Measurements from ENCODE around the gene SSX3.
"Not testable (repeated sequence)": the region's sequence is repeated elsewhere in the genome, so short reads cannot be mapped to it uniquely, and the experiment has no call there.

The SSX3 gene, protein sequence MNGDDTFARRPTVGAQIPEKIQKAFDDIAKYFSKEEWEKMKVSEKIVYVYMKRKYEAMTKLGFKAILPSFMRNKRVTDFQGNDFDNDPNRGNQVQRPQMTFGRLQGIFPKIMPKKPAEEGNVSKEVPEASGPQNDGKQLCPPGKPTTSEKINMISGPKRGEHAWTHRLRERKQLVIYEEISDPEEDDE

DNA sequence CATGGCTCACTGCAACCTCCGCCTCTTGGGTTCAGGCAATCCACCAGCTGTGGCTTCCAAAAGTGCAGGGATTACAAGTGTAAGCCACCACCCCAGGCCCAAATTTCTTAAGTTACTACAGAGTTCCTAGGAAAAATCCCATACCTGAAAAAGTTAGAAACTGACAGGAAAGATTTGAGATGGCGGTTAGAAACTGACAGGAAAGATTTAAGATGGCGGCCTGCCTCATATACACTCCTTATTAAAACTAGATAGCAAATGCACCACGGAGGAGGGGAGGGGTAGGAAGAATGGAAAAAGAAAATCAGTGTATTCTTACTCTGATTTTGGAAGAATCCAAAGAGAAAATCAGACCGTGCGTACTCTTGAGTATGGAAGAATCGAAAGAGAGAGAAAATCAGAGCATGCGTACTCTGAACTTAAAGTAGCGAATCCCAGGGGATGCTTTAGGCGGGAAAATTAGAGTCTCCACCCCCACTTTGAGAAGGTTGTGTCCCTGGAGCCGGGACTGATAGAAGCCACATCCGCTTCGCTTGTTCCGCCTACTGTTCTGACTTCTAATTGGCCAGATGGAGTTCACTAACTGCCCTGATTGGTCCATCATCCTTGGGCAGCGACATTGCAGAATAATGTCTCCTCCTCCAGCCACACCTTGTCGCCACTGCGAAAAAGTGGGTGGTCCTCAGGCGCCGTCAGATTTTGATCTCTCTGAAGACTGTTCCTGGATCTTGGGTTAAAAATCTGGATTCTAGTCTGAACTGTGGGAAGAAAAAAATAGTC, at the start of gene SSX3:
TSS of gene SSX3 (minus strand) at position 389 of the 780 bp plus-strand sequence. CDS start 1,454 bp downstream, outside the sequence.
- DNase-seq: not testable (repeated sequence)

DNA sequence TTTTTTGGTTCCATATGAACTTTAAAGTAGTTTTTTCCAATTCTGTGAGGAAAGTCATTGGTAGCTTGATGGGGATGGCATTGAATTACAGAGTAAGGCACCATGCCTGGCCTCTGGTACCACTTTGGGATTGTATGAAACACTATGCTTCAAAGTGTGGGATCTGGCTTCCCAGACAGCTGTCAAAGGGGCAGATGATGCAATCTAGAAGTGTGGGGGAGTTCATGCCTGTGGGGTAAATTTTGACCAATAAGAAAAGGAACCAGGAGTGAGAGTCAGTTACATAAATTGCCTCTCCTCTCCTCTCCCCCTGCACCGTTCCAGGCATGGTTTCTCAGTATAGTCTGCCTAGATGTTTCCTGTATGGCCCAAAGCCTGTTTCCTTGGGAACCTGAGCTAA, 41.3 kb upstream of the SSX3 start:
- not testable (repeated sequence) for DNase-seq

DNA sequence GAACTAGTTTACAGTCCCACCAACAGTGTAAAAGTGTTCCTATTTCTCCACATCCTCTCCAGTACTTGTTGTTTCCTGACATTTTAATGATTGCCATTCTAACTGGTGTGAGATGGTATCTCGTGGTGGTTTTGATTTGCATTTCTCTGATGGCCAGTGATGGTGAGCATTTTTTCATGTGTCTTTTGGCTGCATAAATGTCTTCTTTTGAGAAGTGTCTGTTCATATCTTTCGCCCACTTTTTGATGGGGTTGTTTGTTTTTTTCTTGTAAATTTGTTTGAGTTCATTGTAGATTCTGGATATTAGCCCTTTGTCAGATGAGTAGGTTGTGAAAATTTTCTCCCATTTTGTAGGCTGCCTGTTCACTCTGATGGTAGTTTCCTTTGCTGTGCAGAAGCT, 40.4 kb upstream of the SSX3 start:
- DNase-seq: not testable (repeated sequence)

DNA sequence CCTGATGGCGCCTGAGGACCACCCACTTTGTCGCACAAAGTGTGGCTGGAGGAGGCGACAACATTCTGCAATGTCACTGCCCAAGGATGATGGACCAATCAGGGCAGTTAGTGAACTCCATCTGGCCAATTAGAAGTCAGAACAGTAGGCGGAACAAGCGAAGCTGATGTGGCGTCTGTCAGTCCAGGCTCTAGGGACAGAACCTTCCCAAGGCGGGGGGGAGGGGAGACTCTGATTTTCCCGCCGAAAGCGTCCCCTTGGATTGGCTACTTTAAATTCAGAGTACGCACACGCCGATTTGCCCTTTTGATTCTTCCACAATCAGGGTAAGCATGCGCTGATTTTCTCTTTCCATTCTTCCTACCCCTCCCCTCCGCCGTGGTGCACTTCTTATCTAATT, 26.7 kb upstream of the SSX3 start, which contains the start of gene SSX4:
TSS of gene SSX4 (plus strand) at position 301 of the 400 bp plus-strand sequence. CDS start 515 bp downstream, outside the sequence.
- DNase-seq: not testable (repeated sequence)

DNA sequence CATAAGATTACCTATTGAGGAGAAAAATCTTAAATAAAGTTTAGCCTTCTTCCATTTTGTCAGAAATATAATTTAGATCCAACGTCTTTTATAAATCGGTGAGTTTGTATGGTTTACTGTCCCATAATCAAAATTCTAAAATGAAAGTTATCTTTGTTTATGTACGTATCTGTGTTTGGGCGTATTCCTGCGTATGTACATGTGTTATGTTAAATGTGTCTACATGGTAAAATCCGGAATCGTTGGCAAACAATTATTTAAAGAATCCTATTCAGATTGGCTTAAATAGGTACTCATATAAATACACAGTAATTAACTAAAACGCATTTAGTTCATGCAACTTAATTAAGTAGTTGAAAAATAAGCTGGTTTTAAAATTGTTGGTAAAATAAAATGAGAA, 13.9 kb upstream of the SSX3 start:
- DNase-seq: not testable (repeated sequence)

DNA sequence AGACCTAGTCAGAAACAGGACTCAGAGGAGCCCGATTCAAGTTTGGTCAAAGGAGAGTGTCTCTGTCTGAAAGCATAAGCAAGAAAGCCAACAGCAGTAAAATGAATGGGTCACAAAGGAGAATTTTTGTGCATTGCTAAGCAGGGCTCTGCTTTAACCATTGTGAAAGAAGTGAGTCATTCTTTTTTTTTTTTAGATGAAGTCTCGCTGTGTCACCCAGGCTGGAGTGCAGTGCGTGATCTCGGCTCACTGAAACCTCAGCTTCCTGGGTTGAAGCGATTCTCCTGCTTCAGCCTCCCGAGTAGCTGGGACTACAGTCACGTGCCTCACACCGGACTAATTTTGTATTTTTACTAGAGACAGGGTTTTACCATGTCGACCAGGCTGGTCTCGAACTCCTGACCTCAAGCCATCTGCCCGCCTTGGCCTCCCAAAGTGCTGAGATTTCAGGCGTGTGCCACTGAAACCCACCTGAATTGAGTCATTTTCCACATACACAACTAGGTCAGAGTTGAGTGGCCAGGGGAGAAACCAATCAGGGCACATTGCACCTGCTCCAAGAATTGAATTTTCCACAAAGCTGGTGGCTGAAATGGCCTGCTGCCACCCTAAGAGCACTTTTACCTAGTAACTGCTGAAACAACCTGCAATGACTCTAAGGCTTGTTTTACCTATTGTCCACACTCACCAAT, 11.4 kb upstream of the SSX3 start:
- DNase-seq: not testable (repeated sequence)

DNA sequence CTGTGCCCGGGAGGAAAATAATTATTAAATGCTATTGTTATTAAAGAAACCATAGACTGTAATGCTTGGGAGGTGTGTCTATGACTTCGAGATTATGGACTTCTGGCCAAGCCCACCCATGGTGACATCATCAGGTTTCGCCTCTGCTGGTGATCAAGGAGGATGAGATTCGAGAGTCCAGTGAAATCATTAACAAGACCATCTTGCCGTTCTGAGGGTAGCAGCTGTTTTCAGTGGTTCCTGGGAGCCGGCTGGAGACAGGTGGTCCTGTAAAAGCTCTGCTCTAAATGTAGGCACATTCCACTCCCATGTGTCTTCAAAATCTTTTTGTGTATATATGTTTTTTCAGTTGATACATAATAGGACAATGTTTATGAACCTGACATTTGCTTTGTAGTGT, 2.8 kb upstream of the SSX3 start:
- DNase-seq: not testable (repeated sequence)

DNA sequence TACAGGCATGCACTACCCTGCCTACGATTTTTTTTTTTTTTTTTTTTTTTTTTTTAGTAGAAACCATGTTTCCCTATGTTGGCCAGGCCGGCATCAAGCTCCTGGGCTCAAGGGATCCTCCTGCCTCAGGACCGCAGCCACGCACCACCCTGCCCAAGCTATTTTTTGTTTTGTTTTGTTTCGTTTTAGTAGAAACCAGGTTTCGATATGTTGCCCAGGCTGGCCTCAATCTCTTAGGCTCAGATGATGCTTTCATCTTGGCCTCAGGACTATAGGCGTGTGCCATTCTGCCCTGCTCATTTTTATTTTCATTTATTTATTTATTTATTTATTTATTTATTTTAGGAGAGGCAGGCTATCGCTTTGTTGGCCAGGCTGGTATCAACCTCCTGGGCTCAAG, 1.2 kb upstream of the SSX3 start:
- DNase-seq: no peak

DNA sequence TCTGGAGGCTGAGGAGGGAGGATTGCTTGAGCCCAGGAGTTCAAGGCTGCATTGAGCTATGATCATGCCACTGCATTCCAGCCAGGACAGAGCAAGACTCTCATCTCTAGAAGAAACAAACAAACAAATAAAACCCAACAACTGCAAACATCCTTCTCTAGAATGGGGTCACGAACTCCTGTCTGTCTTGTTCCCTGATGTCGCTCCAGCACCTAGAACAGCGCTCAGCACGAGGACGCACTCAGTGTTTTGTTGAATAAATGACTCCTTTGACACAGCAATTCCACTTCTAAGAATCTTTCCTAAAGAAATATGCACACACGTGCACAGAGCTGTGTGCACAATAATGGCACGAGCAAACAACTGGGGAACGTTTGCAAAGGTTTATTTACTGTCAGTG, 10.4 kb downstream of the SSX3 start:
- DNase-seq: not testable (repeated sequence)

DNA sequence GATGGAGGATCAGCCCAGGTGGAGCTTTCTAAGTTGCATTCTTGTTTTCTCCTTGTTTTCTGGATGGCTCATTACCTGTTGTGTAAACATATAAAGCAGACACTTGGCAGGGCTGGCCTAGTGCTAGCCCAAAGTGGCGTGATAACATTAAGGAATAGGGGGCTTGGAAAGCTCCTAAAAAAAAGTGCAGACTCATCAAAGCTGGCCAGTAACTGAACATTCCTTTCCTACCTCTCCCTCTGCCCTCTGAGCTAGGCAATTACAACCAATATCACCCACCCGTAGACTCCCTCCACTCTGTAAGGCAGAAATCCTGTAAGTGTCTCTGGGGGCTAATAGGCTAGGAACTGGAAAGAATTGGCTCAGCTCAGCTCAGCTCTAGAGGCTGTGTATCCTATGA, 42.5 kb downstream of the SSX3 start:
- not testable (repeated sequence) for DNase-seq

DNA sequence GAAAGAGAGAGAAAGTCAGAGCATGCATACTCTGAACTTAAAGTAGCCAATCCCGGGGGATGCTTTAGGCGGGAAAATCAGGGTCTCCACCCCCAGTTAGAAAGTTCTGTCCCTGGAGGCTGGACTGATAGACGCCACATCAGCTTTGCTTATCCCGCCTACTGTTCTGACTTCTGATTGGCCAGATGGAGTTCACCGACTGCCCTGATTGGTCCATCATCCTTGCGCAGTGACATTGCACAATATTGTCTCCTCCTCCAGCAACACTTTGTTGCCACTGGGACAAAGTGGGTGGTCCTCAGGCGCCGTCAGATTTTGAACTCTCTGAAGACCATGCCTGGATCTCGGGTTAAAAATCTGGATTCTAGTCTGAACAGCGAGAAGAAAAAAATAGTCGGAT, 50.3 kb downstream of the SSX3 start:
- DNase-seq: no peak
